K562 (cell line): ENCODE measurements around the gene MLXIPL. TPM values are rescaled to one million over a fixed set of nuclear protein-coding genes. Genes with fewer than 3 reads are reported as not detected.

Experiments
- CHAMP1 ChIP-seq: fragments of 450-650 bp; IDR thresholded peaks from 2 replicates; pipeline ENCODE4 v1.6.1; 2016; ENCODE audit warnings: mild to moderate bottlenecking
- CREBBP ChIP-seq: IDR thresholded peaks from one replicate; pipeline ENCODE4 v1.6.1; 2012; ENCODE audit warnings: low read depth, mild to moderate bottlenecking, control low read depth, inconsistent platforms, low read length
- CTBP1 ChIP-seq: fragments of 450-650 bp; IDR thresholded peaks from 2 replicates; pipeline ENCODE4 v1.6.1; 2016; ENCODE audit warnings: borderline replicate concordance
- DDX20 ChIP-seq: fragments of 450-650 bp; IDR thresholded peaks from 2 replicates; pipeline ENCODE4 v1.6.1; 2016; ENCODE audit warnings: missing genetic modification characterization, low read depth, mild to moderate bottlenecking, missing compliant biosample characterization, moderate library complexity
- DLX4 ChIP-seq: fragments of 250-450 bp; sonication (Bioruptor Pico); IDR thresholded peaks from 2 replicates; pipeline ENCODE4 v1.6.1; 2021; ENCODE audit warnings: mild to moderate bottlenecking
- E2F5 ChIP-seq: sonication (generic); formaldehyde crosslinking; IDR thresholded peaks from 2 replicates; pipeline ENCODE4 v1.8.0; 2022; ENCODE audit warnings: mild to moderate bottlenecking, missing genetic modification reagents
- E2F8 ChIP-seq: fragments of 450-650 bp; IDR thresholded peaks from 2 replicates; pipeline ENCODE4 v1.7.1; 2018; ENCODE audit warnings: mild to moderate bottlenecking, low read depth; ENCODE audit not compliant: partially characterized antibody
- ESRRA ChIP-seq: fragments of 450-650 bp; IDR thresholded peaks from 2 replicates; pipeline ENCODE4 v1.6.1; 2014; ENCODE audit warnings: low read depth, mild to moderate bottlenecking, moderate library complexity, borderline replicate concordance
- HLTF ChIP-seq: fragments of 450-650 bp; IDR thresholded peaks from 2 replicates; pipeline ENCODE4 v1.6.1; 2016
- HMGN3 ChIP-seq: IDR thresholded peaks from 2 replicates; pipeline ENCODE4 v1.6.1; 2011; ENCODE audit warnings: borderline replicate concordance, low read depth, mild to moderate bottlenecking, mixed read lengths, low read length; ENCODE audit not compliant: insufficient read length; ENCODE audit errors: extremely low read depth
- KDM5B ChIP-seq: fragments of 200-600 bp; sonication (generic); IDR thresholded peaks from 2 replicates; pipeline ENCODE4 v1.6.1; 2012; ENCODE audit warnings: low read depth, mild to moderate bottlenecking, moderate library complexity, low read length, control low read depth, inconsistent platforms; ENCODE audit not compliant: insufficient replicate concordance
- MLLT1 ChIP-seq, 2 experiments: fragments of 450-650 bp; IDR thresholded peaks; 2 replicates each; pipeline ENCODE4 v1.6.1; 2016
- MLX ChIP-seq, 2 experiments: fragments of 450-650 bp in 1 of 2; sonication (generic) in 1 of 2; formaldehyde crosslinking; conservative IDR thresholded peaks; 2 replicates each; pipeline versions ENCODE4 v1.4.0 to v1.8.1; 2020 to 2022; ENCODE audit warnings: mild to moderate bottlenecking in 1 of 2, missing genetic modification reagents in 1 of 2
- NFATC3 ChIP-seq: fragments of 450-650 bp; IDR thresholded peaks from 2 replicates; pipeline ENCODE4 v1.6.1; 2017; ENCODE audit warnings: mild to moderate bottlenecking
- SMARCB1 ChIP-seq: IDR thresholded peaks from 2 replicates; pipeline ENCODE4 v1.6.1; 2011; ENCODE audit warnings: improper control_type of control experiment, low read depth; ENCODE audit not compliant: insufficient read length
- ZFX ChIP-seq: sonication (generic); formaldehyde crosslinking; IDR thresholded peaks from 2 replicates; pipeline ENCODE4 v1.8.0; 2022; ENCODE audit warnings: mild to moderate bottlenecking, missing genetic modification reagents, moderate library complexity
- ZNF134 ChIP-seq: fragments of 250-450 bp; sonication (Bioruptor Pico); conservative IDR thresholded peaks from 2 replicates; pipeline ENCODE4 v1.4.0; 2020
- ZNF23 ChIP-seq: fragments of 250-450 bp; sonication (Bioruptor Pico); IDR thresholded peaks from 2 replicates; pipeline ENCODE4 v1.4.0; 2020; ENCODE audit warnings: mild to moderate bottlenecking
- polyA plus RNA-seq, 8 experiments: library from polyadenylated mRNA; depleted of rRNA in 4 of 8; stranded (reverse) in 5 of 8; unstranded in 3 of 8; fragments of >200 nt; fragmentation: Nextera tagmentation in 2 of 8; fragmentation: Illumina TruSeq in 1 of 8; extraction: Ambion mirVana in 2 of 8; extraction: Trizol in 1 of 8; gene quantifications; 2 replicates each; pipeline versions ENCODE4 v1.2.1 to v1.2.3, GENCODE V29; 2011 to 2014; ENCODE audit warnings: inconsistent platforms in 1 of 8, missing spikeins in 1 of 8
- total RNA-seq, 7 experiments: library from RNA; depleted of rRNA in 6 of 7; stranded (reverse); fragments of >200 nt in 6 of 7; fragmentation: Illumina TruSeq in 2 of 7; extraction: Trizol in 2 of 7; gene quantifications; 2 replicates each; pipeline versions ENCODE4 v1.2.1 to v1.2.3, GENCODE V29; 2011 to 2021; ENCODE audit warnings: low replicate concordance in 1 of 7

The MLXIPL gene
- total and polyA plus RNA-seq, 9 of the 15 experiments (the other 6 are each of a cell fraction or from before 2014, with no cell fraction given): 0.11 to 18.4 (median 1.4) TPM

- TF ChIP-seq HMGN3: peak; percentile 72
- no peak for TF ChIP-seq DDX20
- TF ChIP-seq CHAMP1: no peak
- TF ChIP-seq DLX4 (CRISPR knock-in tag): no peak
- TF ChIP-seq ESRRA: peak; percentile 36; the same call in 1 of the 2 replicates
- 0 out of 2 replicates have a peak, but pooled peaks have one; percentile 52 for TF ChIP-seq E2F5
- TF ChIP-seq KDM5B: peak; percentile 59
- no peak for TF ChIP-seq NFATC3
- no peak for TF ChIP-seq E2F8
- TF ChIP-seq ZNF23 (CRISPR knock-in tag): no peak
- peak; percentile 56 for TF ChIP-seq ZFX
- no peak for TF ChIP-seq ZNF134 (CRISPR knock-in tag)
- peak; percentile 54; the same call in 1 of the 2 replicates for TF ChIP-seq CTBP1
- 0 out of 4 replicates have a peak, but pooled peaks of 1 of the 2 experiments have one; percentile 26 for TF ChIP-seq MLLT1 (IDR thresholded peaks at IDR 0.05)
- peak in 1 of 2 experiments; percentile 46; a peak in 1 of 4 replicates for TF ChIP-seq MLX (CRISPR knock-in tag; conservative IDR thresholded peaks at IDR 0.05)
- TF ChIP-seq SMARCB1: no peak
- no peak for TF ChIP-seq CREBBP
- no peak for TF ChIP-seq HLTF
Observed at GRCh38 chr7:73623798-73624668, at the start of gene MLXIPL (continued).
